Natural killer cell (primary cell): ENCODE data around the gene MYO5A. TPM values are rescaled to one million over a fixed set of nuclear protein-coding genes. Genes with fewer than 3 reads are reported as not detected.

ENCODE experiments used
- ATAC-seq, 3 donors: fragments of 150-1000 bp in 2 of 3; fragments of 200-7000 bp in 1 of 3; cut with Tn5 transposase; 1 replicate in 1 of 3; 2 replicates in 2 of 3; pipeline ENCODE4 v1.10.0; 2021; ENCODE audit warnings: mild to moderate bottlenecking in 2 of 3, moderate library complexity in 2 of 3
- DNase-seq, 2 donors: peaks; one replicate each; pipeline versions ENCODE4 v3.0.0 to v3.0.0-alpha.2; 2013 to 2021; ENCODE audit warnings: mixed read lengths in 1 of 2
- H3K27ac ChIP-seq: one replicate; pipeline ENCODE4 v1.5.1; 2013; ENCODE audit warnings: mild to moderate bottlenecking, low read length
- H3K27me3 ChIP-seq: one replicate; pipeline ENCODE4 v1.6.1; 2013; ENCODE audit warnings: low read length; ENCODE audit not compliant: control insufficient read depth, insufficient read depth
- H3K36me3 ChIP-seq: one replicate; pipeline ENCODE4 v1.6.1; 2013; ENCODE audit warnings: low read length; ENCODE audit not compliant: control insufficient read depth, insufficient read depth
- H3K4me1 ChIP-seq: one replicate; pipeline ENCODE4 v1.6.1; 2013; ENCODE audit warnings: low read length; ENCODE audit not compliant: control insufficient read depth, insufficient read depth
- H3K4me3 ChIP-seq: one replicate; pipeline ENCODE4 v1.5.1; 2013; ENCODE audit warnings: low read length
- H3K9me3 ChIP-seq: one replicate; pipeline ENCODE4 v1.6.1; 2013; ENCODE audit warnings: low read length; ENCODE audit not compliant: control insufficient read depth, insufficient read depth
- H3K27ac Mint-ChIP-seq, 2 donors: one replicate each; pipeline ENCODE4 v1.8.0; 2022; ENCODE audit warnings: mild to moderate bottlenecking in 2 of 2, mixed read lengths in 2 of 2, moderate library complexity in 1 of 2
- H3K27me3 Mint-ChIP-seq, 2 donors: one replicate each; pipeline ENCODE4 v1.8.0; 2022; ENCODE audit warnings: low read depth in 2 of 2, mixed read lengths in 2 of 2
- H3K36me3 Mint-ChIP-seq: one replicate; pipeline ENCODE4 v1.8.0; 2022; ENCODE audit warnings: mixed read lengths
- H3K4me1 Mint-ChIP-seq, 2 donors: one replicate each; pipeline ENCODE4 v1.8.0; 2022; ENCODE audit warnings: mixed read lengths in 2 of 2
- H3K4me3 Mint-ChIP-seq: one replicate; pipeline ENCODE4 v1.8.0; 2022; ENCODE audit warnings: mild to moderate bottlenecking, moderate library complexity, mixed read lengths
- H3K9me3 Mint-ChIP-seq, 2 donors: one replicate each; pipeline ENCODE4 v1.8.0; 2022; ENCODE audit warnings: mixed read lengths in 2 of 2
- WGBS: methylation state at CpG from one replicate; pipeline ENCODE4 v1.1.7; 2013; ENCODE audit warnings: missing lambda C conversion rate; ENCODE audit not compliant: insufficient coverage; 5-methylcytosine and 5-hydroxymethylcytosine counted together
- intact Hi-C: fragments of 100-400 bp; cut with micrococcal nuclease; formaldehyde crosslinking; loops from one replicate; pipeline ENCODE4 v1.14.2; 2022
- total RNA-seq, 4 donors: library from RNA; stranded (reverse); fragments of 120-200 nt in 1 of 4; gene quantifications; one replicate each; pipeline versions ENCODE4 v1.2.3 to v1.2.4, GENCODE V29; 2013 to 2022
- TF ChIP-seq, protein P1 (sequence below): fragments of 200-600 bp; IDR thresholded peaks from one replicate; pipeline ENCODE4 v1.8.0; 2022; ENCODE audit warnings: antibody characterized with exemption

Gene MYO5A
- total RNA-seq, 3 donors from 2014 or later (not counting 1 experiment from before 2014, with no cell fraction given) = 42.8 to 51.5 (median 44.4) TPM

- Mint-ChIP-seq H3K9me3 (no peaks in the 10 kb centered on the region), H3K4me3 (no peak overlapping the region), H3K36me3 (peaks cover 30% of the 10 kb centered on the region), H3K27me3 (no peaks in the 10 kb centered on the region), H3K27ac (no peak overlapping the region), H3K4me1 (no peaks in the 10 kb centered on the region)
- Histone ChIP-seq H3K4me1 (no peaks in the 10 kb centered on the region), H3K9me3 (no peaks in the 10 kb centered on the region), H3K36me3 (peaks cover 71% of the 10 kb centered on the region), H3K4me3 (no peak overlapping the region), H3K27ac (no peak overlapping the region), H3K27me3 (no peaks in the 10 kb centered on the region)
- intact Hi-C loops = no loop called here
- 81% methylated on average over 6 of the region's 6 CpGs for WGBS
- no peak for DNase-seq
- ATAC-seq = no peak
- TF ChIP-seq, protein P1, sequence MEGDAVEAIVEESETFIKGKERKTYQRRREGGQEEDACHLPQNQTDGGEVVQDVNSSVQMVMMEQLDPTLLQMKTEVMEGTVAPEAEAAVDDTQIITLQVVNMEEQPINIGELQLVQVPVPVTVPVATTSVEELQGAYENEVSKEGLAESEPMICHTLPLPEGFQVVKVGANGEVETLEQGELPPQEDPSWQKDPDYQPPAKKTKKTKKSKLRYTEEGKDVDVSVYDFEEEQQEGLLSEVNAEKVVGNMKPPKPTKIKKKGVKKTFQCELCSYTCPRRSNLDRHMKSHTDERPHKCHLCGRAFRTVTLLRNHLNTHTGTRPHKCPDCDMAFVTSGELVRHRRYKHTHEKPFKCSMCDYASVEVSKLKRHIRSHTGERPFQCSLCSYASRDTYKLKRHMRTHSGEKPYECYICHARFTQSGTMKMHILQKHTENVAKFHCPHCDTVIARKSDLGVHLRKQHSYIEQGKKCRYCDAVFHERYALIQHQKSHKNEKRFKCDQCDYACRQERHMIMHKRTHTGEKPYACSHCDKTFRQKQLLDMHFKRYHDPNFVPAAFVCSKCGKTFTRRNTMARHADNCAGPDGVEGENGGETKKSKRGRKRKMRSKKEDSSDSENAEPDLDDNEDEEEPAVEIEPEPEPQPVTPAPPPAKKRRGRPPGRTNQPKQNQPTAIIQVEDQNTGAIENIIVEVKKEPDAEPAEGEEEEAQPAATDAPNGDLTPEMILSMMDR = no peak
Measured at GRCh38 chr15:52378746-52379394, 149.8 kb downstream of the MYO5A start.

DNA sequence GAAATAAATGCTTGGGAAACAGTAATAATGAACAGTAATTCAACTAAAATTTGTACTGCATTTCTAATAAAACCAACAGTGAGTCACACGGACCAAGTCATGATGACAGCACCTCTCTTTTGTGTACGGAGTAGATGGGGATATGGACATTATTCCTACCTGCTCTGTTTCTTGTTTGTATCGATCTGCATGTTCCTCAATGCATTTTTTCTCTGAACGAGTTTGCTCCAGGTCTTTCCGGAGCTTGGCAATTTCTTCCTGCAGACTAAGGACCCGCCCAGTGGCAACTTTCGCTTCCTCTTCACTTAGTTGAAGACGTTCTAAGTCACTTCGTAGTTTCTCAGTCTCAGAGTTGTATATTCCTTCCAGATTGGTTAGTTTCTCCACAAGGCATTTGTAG lies 158.7 kb downstream of the MYO5A start:
- H3K27me3 ChIP-seq = no peaks in the 10 kb centered on the region
- no peak overlapping the region for H3K4me3 Mint-ChIP-seq
- H3K9me3 ChIP-seq = no peaks in the 10 kb centered on the region
- no peaks in the 10 kb centered on the region for H3K4me1 ChIP-seq
- no peaks in the 10 kb centered on the region for H3K4me1 Mint-ChIP-seq
- 84% methylated on average over 9 of the region's 9 CpGs for WGBS
- TF ChIP-seq, protein P1 = no peak
- DNase-seq = no peak
- intact Hi-C loops = no loop called here
- peaks cover 78% of the 10 kb centered on the region for H3K36me3 ChIP-seq
- H3K4me3 ChIP-seq = no peak overlapping the region
- H3K36me3 Mint-ChIP-seq = peaks cover 38% of the 10 kb centered on the region
- H3K27ac Mint-ChIP-seq = no peak overlapping the region
- no peaks in the 10 kb centered on the region for H3K9me3 Mint-ChIP-seq
- H3K27me3 Mint-ChIP-seq = no peaks in the 10 kb centered on the region
- H3K27ac ChIP-seq = no peak overlapping the region
- no peak for ATAC-seq

DNA sequence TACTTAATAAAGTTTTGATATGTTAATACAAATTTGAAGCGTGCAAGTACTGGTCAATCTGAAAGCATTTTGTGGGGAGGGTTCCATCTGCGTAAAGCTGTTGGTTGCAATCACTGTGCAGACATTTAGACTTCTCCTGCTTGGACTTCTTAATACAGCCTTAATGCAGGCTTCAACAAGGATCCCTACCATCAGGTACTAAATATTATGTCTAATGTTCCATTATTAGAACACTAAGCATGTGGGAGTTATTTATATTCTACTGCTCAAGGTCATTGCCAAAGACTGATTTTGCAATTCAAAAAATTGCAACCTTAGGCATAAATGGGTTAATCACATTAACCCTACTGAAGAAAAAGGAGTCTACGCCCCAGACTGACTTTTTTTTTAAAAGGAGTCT lies 159.2 kb downstream of the MYO5A start:
- H3K36me3 Mint-ChIP-seq = peaks cover 38% of the 10 kb centered on the region
- peaks cover 80% of the 10 kb centered on the region for H3K36me3 ChIP-seq
- intact Hi-C loops = no loop called here
- 100% methylated on average over 2 of the region's 3 CpGs for WGBS
- H3K27me3 Mint-ChIP-seq = no peaks in the 10 kb centered on the region
- H3K4me3 ChIP-seq = no peak overlapping the region
- H3K4me1 Mint-ChIP-seq = no peaks in the 10 kb centered on the region
- no peak overlapping the region for H3K27ac Mint-ChIP-seq
- H3K4me3 Mint-ChIP-seq = no peak overlapping the region
- DNase-seq (no peak), ATAC-seq (no peak)
- H3K27me3 ChIP-seq = no peaks in the 10 kb centered on the region
- H3K9me3 ChIP-seq = no peaks in the 10 kb centered on the region
- H3K4me1 ChIP-seq = no peaks in the 10 kb centered on the region
- TF ChIP-seq, protein P1 = no peak
- H3K27ac ChIP-seq = no peak overlapping the region
- no peaks in the 10 kb centered on the region for H3K9me3 Mint-ChIP-seq

DNA sequence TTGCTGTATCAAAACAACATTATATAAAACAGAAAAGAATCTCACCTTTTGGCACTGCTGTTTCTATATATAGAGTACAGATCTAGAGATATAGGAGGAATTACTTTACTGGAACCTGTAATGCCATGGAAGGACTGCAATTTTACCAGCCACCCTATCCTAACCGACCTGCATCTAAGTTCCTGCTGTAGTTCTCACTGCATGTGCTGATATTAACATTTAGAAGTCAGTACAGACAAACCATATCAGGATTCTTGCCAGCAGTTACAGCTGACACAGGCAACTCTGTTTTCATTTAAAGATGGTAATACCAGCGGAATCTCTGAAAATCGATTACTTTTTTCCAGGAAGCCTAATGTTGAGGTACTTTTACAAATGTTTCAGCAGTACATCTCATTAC lies 159.7 kb downstream of the MYO5A start:
- Histone ChIP-seq H3K9me3 (no peaks in the 10 kb centered on the region), H3K4me3 (no peak overlapping the region), H3K27ac (no peak overlapping the region), H3K36me3 (peaks cover 80% of the 10 kb centered on the region), H3K27me3 (no peaks in the 10 kb centered on the region), H3K4me1 (no peaks in the 10 kb centered on the region)
- H3K27me3 Mint-ChIP-seq = no peaks in the 10 kb centered on the region
- H3K4me3 Mint-ChIP-seq = no peak overlapping the region
- TF ChIP-seq, protein P1 = no peak
- 100% methylated on average over 3 of the region's 3 CpGs for WGBS
- intact Hi-C loops = no loop called here
- no peak for ATAC-seq
- DNase-seq = no peak
- no peak overlapping the region for H3K27ac Mint-ChIP-seq
- H3K4me1 Mint-ChIP-seq = no peaks in the 10 kb centered on the region
- H3K36me3 Mint-ChIP-seq = peaks cover 36% of the 10 kb centered on the region
- H3K9me3 Mint-ChIP-seq = no peaks in the 10 kb centered on the region
